ENCODE data around the gene SENP7.
"Not testable (repeated sequence)": the region's sequence is repeated elsewhere in the genome, so short reads cannot be mapped to it uniquely, and the experiment has no call there.

The SENP7 gene

DNA sequence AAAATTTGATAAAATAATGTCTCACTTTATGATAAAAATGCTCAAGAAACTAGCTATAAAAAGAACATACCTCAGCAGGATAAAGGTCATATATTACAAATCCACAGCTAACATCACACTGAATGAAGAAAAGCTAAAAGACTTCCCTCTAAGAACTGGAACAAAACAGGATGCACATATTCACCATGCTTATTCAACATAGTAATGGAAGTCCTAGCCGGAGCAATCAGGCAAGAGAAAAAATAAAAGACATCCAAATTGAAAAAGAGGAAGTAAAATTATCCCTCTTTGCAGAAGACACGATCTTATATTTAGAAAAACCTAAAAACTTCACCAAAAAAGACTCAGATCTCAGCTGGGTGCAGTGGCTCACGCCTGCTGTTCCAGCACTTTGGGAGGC lies 34.0 kb downstream of the SENP7 start:
- ChIA-PET CTCF (no interaction called here), POLR2A (no interaction called here)
- H3K4me3 ChIP-seq (ENCODE audit: low read depth, low read length): no peak overlapping the region
- DNase-seq (ENCODE audit: low read depth, low spot score): no peak
- TF ChIP-seq, protein P1, sequence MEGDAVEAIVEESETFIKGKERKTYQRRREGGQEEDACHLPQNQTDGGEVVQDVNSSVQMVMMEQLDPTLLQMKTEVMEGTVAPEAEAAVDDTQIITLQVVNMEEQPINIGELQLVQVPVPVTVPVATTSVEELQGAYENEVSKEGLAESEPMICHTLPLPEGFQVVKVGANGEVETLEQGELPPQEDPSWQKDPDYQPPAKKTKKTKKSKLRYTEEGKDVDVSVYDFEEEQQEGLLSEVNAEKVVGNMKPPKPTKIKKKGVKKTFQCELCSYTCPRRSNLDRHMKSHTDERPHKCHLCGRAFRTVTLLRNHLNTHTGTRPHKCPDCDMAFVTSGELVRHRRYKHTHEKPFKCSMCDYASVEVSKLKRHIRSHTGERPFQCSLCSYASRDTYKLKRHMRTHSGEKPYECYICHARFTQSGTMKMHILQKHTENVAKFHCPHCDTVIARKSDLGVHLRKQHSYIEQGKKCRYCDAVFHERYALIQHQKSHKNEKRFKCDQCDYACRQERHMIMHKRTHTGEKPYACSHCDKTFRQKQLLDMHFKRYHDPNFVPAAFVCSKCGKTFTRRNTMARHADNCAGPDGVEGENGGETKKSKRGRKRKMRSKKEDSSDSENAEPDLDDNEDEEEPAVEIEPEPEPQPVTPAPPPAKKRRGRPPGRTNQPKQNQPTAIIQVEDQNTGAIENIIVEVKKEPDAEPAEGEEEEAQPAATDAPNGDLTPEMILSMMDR (IDR thresholded peaks at IDR 0.05; ENCODE audit: insufficient read depth, low read length, missing control alignments): no peak

DNA sequence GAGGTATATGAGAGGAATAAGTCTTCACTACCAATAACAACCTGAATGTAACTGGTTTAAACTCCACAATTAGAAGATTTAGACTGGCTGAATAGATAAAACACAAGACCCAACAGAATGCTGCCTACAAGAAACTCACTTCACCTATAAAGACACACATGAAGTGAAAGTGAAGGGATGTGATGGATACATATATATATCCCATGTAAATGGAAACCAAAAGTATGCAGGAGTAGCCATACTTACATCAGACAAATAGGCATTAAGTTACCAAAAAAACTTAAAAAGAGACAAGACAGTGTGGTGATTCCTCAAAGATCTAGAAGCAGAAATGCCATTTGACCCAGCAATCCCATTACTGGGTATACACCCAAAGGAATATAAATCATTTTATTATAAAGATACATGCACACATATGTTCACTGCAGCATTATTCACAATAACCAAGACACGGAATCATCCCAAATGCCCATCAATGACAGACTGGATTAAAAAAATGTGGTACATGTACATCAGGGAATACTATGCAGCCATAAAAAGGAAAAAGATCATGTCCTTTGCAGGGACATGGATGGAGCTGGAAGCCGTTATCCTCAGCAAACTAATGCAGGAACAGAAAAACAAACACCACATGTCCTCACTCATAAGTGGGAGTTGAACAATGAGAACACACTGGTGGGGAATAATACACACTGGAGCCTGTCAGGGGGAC lies 38.0 kb downstream of the SENP7 start:
- DNase-seq (ENCODE audit: low read depth, low spot score); H3K4me3 ChIP-seq (ENCODE audit: low read depth, low read length); CTCF ChIA-PET; POLR2A ChIA-PET: not testable (repeated sequence)

GRCh38 chr3:101468676-101469075 lies 44.3 kb downstream of the SENP7 start:
- DNase-seq (ENCODE audit: low read depth, low spot score); H3K4me3 ChIP-seq (ENCODE audit: low read depth, low read length); CTCF ChIA-PET; POLR2A ChIA-PET: not testable (repeated sequence)

DNA sequence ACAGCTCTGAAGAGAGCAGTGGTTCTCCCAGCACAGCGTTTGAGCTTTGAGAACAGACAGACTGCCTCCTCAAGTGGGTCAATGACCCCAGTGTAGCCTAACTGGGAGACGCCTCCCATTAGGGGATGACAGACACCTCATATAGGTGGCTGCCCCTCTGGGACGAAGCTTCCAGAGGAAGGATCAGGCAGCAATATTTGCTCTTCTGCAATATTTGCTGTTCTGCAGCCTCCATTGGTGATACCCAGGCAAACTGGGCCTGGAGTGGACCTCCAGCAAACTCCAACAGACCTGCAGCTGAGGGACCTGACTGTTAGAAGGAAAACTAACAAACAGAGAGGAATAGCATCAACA lies 45.7 kb downstream of the SENP7 start:
- DNase-seq (ENCODE audit: low read depth, low spot score); CTCF ChIA-PET; POLR2A ChIA-PET; H3K4me3 ChIP-seq (ENCODE audit: low read depth, low read length): not testable (repeated sequence)

DNA sequence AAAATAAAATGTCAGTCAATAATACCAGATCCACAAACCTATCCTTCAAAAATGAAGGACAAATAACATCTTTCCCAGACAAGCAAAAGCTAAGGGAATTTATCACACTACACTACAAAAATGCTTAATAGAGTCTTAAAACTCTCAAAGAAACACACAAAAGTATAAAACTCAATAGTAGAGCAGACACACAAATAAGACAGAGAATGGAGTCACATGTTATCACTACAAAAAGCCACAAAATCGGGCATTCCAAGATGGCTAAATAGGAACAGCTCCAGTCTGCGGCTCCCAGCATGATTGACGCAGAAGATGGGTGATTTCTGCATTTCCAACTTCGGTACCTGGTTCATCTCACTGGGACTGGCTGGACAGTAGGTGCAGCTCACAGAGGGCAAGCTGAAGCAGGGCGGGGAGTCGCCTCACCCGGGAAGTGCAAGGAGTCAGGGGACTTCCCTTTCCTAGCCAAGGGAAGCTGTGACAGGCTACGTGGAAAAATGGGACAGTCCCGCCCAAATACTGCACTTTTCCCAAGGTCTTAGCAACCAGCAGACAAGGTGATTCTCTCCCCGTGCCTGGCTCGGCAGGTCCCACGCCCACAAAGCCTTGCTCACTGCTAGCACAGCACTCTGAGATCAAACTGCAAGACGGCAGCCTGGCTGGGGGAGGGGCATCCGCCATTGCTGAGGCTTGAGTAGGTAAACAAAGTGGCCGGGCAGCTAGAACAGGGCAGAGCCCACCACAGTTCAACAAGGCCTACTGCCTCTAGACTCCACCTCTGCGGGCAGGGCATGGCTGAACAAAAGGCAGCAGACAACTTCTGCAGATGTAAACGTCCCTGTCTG lies 46.3 kb downstream of the SENP7 start:
- TF ChIP-seq, protein P1 (IDR thresholded peaks at IDR 0.05; ENCODE audit: insufficient read depth, low read length, missing control alignments): no peak
- H3K4me3 ChIP-seq (ENCODE audit: low read depth, low read length): no peak overlapping the region
- CTCF ChIA-PET: no interaction called here
- POLR2A ChIA-PET: no interaction called here
- DNase-seq (ENCODE audit: low read depth, low spot score): no peak

DNA sequence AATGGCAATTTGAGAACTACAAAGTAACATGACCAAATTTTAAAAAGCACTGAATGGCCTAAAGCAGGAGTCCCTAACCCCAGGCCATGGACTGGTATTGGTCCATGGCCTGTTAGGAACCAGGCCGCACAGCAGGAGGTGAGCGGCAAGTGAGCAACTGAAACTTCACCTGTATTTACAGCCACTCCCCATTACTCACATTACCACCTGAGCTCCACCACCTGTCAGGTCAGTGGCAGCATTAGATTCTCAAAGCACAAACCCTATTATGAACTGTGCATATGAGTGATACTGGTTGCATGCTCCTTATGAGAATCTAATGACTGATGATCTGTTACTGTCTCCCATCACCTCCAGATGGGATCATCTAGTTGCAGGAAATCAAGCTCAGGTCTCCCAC lies 48.8 kb downstream of the SENP7 start:
- POLR2A ChIA-PET: no interaction called here
- H3K4me3 ChIP-seq (ENCODE audit: low read depth, low read length): no peak overlapping the region
- DNase-seq (ENCODE audit: low read depth, low spot score): no peak
- CTCF ChIA-PET: no interaction called here
- TF ChIP-seq, protein P1 (IDR thresholded peaks at IDR 0.05; ENCODE audit: insufficient read depth, low read length, missing control alignments): no peak

GRCh38 chr3:101461451-101461850 lies 51.6 kb downstream of the SENP7 start:
- no peak for DNase-seq (ENCODE audit: low read depth, low spot score)
- ChIA-PET CTCF (no interaction called here), POLR2A (no interaction called here)
- no peak overlapping the region for H3K4me3 ChIP-seq (ENCODE audit: low read depth, low read length)
- TF ChIP-seq, protein P1 (IDR thresholded peaks at IDR 0.05; ENCODE audit: insufficient read depth, low read length, missing control alignments): no peak

GRCh38 chr3:101458387-101458786 lies 54.6 kb downstream of the SENP7 start:
- H3K4me3 ChIP-seq (ENCODE audit: low read depth, low read length): no peak overlapping the region
- TF ChIP-seq, protein P1 (IDR thresholded peaks at IDR 0.05; ENCODE audit: insufficient read depth, low read length, missing control alignments): no peak
- DNase-seq (ENCODE audit: low read depth, low spot score): no peak
- CTCF ChIA-PET: no interaction called here
- POLR2A ChIA-PET: no interaction called here
